BJ (cell line): ENCODE results near the gene RHBDF1. TPM values are rescaled to one million over a fixed set of nuclear protein-coding genes. Genes with fewer than 3 reads are reported as not detected.

Experiments
- CTCF ChIA-PET: fragments of 350-600 bp; formaldehyde crosslinking; extraction: SDS; loops from one replicate; lab custom pipeline; 2021; ENCODE audit warnings: antibody characterized with exemption, inconsistent platforms; lab: Yijun Ruan, JAX
- POLR2A ChIA-PET: fragments of 300-600 bp; sonication (Branson Sonifier 250); formaldehyde crosslinking; extraction: SDS; loops from one replicate; lab custom pipeline; 2021; ENCODE audit warnings: antibody characterized with exemption; lab: Charles Lee
- DNase-seq: peaks from one replicate; pipeline ENCODE4 v3.0.0-alpha.2; 2011; ENCODE audit warnings: low read depth
- H3K27me3 ChIP-seq: 2 replicates; pipeline ENCODE4 v1.6.0; 2011; ENCODE audit warnings: low read length; ENCODE audit not compliant: control insufficient read depth, insufficient read depth
- H3K36me3 ChIP-seq: 2 replicates; pipeline ENCODE4 v1.5.1; 2011; ENCODE audit warnings: low read length; ENCODE audit not compliant: control insufficient read depth, insufficient read depth
- H3K4me3 ChIP-seq: 2 replicates; pipeline ENCODE4 v1.5.1; 2011; ENCODE audit warnings: low read depth, mild to moderate bottlenecking, control low read depth, low read length
- polyA plus RNA-seq: library from polyadenylated mRNA; depleted of rRNA; stranded (reverse); fragments of >200 nt; gene quantifications from 2 replicates; pipeline ENCODE4 v1.2.3, GENCODE V29; 2011
- TF ChIP-seq, protein P1 (sequence below): IDR thresholded peaks from 2 replicates; pipeline ENCODE4 v1.5.1; 2011; ENCODE audit warnings: low read depth, mild to moderate bottlenecking, control low read depth, inconsistent platforms, low read length, moderate library complexity; ENCODE audit not compliant: insufficient read depth

Gene RHBDF1
- polyA plus RNA-seq, 1 experiment = 94.2 TPM

DNA sequence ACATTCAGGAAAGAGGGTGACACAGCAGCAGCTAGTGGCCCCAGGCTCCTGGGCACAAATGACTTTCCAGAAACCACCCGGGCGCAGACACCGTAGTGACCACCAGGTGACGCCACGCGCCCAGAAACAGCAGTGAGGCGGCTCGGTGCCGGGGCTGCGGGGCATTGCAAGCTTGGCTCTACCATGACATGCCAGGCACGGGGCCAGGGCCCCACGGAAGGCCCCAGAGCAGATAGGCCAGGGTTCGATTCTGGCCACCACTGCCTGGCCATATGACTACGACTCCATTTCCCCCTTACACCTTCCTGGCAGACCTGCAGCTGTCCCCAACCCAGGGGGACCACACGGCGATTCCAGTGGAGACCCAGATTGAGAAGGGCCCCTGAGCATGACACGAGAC is 6.7 kb downstream of the RHBDF1 start:
- CTCF ChIA-PET = interaction anchor here (0.6 to 21.0 kb wide), 19 partner anchors 9 to 340 kb away, joined by 3 to 544 read pairs (median 6); partner anchors contain the start of genes HBQ1, MPG, POLR3K and SNRNP25
- DNase-seq = no peak
- no peaks in the 10 kb centered on the region for H3K27me3 ChIP-seq
- TF ChIP-seq, protein P1, sequence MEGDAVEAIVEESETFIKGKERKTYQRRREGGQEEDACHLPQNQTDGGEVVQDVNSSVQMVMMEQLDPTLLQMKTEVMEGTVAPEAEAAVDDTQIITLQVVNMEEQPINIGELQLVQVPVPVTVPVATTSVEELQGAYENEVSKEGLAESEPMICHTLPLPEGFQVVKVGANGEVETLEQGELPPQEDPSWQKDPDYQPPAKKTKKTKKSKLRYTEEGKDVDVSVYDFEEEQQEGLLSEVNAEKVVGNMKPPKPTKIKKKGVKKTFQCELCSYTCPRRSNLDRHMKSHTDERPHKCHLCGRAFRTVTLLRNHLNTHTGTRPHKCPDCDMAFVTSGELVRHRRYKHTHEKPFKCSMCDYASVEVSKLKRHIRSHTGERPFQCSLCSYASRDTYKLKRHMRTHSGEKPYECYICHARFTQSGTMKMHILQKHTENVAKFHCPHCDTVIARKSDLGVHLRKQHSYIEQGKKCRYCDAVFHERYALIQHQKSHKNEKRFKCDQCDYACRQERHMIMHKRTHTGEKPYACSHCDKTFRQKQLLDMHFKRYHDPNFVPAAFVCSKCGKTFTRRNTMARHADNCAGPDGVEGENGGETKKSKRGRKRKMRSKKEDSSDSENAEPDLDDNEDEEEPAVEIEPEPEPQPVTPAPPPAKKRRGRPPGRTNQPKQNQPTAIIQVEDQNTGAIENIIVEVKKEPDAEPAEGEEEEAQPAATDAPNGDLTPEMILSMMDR = peak; percentile 97
- POLR2A ChIA-PET = interaction anchor here (0.6 to 0.7 kb wide), 2 partner anchors 31 to 32 kb away, joined by 4 to 7 read pairs; no protein-coding TSS in a partner anchor
- peaks cover 35% of the 10 kb centered on the region for H3K36me3 ChIP-seq
- no peak overlapping the region for H3K4me3 ChIP-seq

DNA sequence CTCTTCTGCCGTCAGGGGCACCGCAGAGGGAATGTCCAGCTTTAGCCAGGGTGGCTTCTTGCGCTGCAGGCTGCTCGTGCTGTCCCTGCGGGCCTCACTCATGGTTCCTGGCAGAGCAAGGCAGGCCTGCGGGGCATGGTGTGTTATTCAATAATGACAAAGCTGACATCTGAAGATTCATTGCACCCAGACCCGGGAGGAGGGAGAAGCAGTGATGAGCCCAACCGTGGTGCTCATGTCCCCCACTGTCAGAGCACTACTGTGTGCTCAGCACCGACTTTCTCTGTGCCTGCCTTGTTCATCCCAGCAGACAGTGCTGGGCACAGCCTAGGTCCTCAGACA is 7.5 kb downstream of the RHBDF1 start:
- no peak overlapping the region for H3K4me3 ChIP-seq
- TF ChIP-seq, protein P1 = no peak
- CTCF ChIA-PET = interaction anchor here (0.5 to 21.0 kb wide), 10 partner anchors 8 to 297 kb away, joined by 3 to 544 read pairs (median 12); partner anchors contain the start of genes MPG, POLR3K and SNRNP25
- no peak for DNase-seq
- POLR2A ChIA-PET = no interaction called here
- no peaks in the 10 kb centered on the region for H3K27me3 ChIP-seq
- peaks cover 41% of the 10 kb centered on the region for H3K36me3 ChIP-seq

DNA sequence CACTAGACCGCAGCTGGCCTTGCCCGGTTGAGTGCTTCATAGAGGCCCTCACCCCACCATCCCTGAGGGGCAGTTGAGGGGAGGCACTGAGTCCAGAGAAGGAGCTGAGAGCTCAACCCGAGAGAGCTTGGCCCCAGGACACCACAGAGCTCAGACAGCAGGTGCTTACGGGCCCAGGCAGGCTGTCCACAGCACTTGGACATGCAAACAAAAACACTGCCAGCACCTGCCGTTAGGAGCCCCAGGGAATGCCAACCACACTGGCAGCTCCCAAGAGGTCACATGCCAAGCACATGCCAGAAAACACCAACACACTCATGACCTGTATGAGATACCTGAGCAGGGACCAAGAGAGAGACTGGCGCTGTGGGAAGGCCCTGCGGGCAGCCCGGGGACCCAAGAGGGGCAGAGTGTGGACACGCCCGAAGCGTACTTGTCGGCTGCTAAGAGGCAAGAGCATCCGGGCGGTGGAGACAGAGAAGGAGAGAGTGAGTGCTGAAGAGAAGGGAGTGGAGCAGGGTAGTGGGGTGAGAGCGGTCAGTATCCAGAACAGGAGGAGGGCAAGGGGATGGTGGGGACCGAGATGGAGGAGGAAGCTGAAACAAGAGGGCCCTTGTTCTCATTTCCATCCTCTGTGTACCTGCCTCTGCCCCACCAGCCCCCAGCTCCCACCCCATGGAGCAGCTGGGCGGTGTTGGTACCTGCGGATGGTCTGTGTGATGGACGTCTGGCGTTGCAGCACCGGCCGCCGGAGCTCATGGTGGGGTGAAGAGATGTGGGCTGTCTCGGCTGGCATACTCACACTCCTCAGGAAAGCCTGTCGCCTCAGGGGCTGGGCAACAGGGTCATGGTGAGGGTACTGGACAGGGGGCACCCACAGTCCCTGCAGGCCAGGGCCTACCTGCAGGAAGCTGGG is 8.2 kb downstream of the RHBDF1 start:
- no peak for DNase-seq
- ChIA-PET CTCF (interaction anchor here (0.8 to 21.0 kb wide), 9 partner anchors 7 to 118 kb away, joined by 3 to 544 read pairs (median 14); partner anchors contain the start of genes MPG, POLR3K and SNRNP25), POLR2A (no interaction called here)
- TF ChIP-seq, protein P1 = no peak
- Histone ChIP-seq H3K36me3 (peaks cover 47% of the 10 kb centered on the region), H3K4me3 (no peak overlapping the region), H3K27me3 (no peaks in the 10 kb centered on the region)

DNA sequence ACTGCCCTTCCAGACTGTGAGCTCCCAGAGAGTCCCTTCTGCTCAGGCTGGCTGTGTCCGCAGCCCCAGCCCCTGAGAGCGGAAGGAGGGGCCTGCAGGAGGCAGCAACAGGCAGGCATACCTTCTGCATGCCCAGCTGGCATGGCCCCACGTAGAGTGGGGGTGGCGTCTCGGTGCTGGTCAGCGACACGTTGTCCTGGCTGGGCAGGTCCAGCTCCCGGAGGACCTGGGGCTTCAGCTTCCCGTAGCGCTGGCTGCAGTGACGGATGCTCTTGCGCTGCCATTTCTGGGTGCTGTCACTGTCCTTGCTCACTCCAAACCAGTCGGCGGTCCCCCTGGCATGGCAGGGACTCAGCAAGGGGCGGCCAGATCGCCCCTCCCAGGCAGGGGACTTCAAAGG is 9.0 kb downstream of the RHBDF1 start:
- ChIA-PET CTCF (interaction anchor here (0.8 to 21.0 kb wide), 5 partner anchors 10 to 118 kb away, joined by 3 to 544 read pairs (median 3); partner anchors contain the start of genes MPG, POLR3K and SNRNP25), POLR2A (no interaction called here)
- TF ChIP-seq, protein P1 = no peak
- DNase-seq = no peak
- Histone ChIP-seq H3K27me3 (no peaks in the 10 kb centered on the region), H3K36me3 (peaks cover 54% of the 10 kb centered on the region), H3K4me3 (no peak overlapping the region)

DNA sequence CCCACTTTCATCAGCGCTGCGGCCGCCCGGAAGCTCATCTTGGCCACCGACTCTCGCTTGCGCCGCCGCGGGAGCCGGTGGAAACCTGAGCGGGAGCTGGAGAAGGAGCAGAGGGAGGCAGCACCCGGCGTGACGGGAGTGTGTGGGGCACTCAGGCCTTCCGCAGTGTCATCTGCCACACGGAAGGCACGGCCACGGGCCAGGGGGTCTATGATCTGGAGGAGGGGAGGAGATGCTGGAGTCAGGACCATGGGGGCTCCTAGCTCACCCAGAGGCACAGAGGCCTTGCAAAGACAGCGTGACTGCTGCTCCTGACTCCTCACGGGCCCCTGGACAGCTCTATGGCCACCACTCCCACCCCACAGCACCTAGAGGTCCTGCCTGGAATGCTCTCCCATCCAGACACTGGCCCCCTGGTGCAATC is 9.5 kb downstream of the RHBDF1 start:
- DNase-seq = no peak
- Histone ChIP-seq H3K4me3 (no peak overlapping the region), H3K27me3 (no peaks in the 10 kb centered on the region), H3K36me3 (peaks cover 58% of the 10 kb centered on the region)
- POLR2A ChIA-PET = no interaction called here
- TF ChIP-seq, protein P1 = no peak
- CTCF ChIA-PET = interaction anchor here (21.0 kb wide), 1 partner anchor 29 kb away, joined by 544 read pairs; no protein-coding TSS in a partner anchor
